SW 1271 (cell line): Measurements from ENCODE around the gene AFG1L.

Experiments
- DNase-seq, 2 experiments: peaks; one replicate each; lab custom pipeline; 2025; lab: John Stamatoyannopoulos, UW

The AFG1L gene

GRCh38 chr6:108574457-108575141, 279.7 kb downstream of the AFG1L start:
- DNase-seq = no peak
